HG03066 (cell line): Measurements from ENCODE around the gene CSNK2B.

Experiments
- ATAC-seq: cut with Tn5 transposase; IDR thresholded peaks from one replicate; pipeline ENCODE4 v1.9.1; 2021; ENCODE audit warnings: low read depth; ENCODE audit not compliant: unreplicated experiment

CSNK2B gene

GRCh38 chr6:31710523-31711219 lies 44.8 kb downstream of the CSNK2B start:
- ATAC-seq: no peak

GRCh38 chr6:31711233-31711632 lies 45.4 kb downstream of the CSNK2B start:
- no peak for ATAC-seq

- no peak for ATAC-seq
Measured at GRCh38 chr6:31712296-31712695, 46.4 kb downstream of the CSNK2B start.

- ATAC-seq: no peak
Measured at GRCh38 chr6:31713465-31713864, 47.6 kb downstream of the CSNK2B start.

- no peak for ATAC-seq
Measured at GRCh38 chr6:31713991-31714684, 48.3 kb downstream of the CSNK2B start.

GRCh38 chr6:31715022-31715958 lies 49.4 kb downstream of the CSNK2B start, which contains the start of gene LY6G6D:
LY6G6D (plus strand) TSS chr6:31715348; CDS start chr6:31715356, 8 bp downstream.
- no peak for ATAC-seq

- no peak for ATAC-seq
Measured at GRCh38 chr6:31717499-31718222, 51.8 kb downstream of the CSNK2B start.

- no peak for ATAC-seq
Measured at GRCh38 chr6:31718265-31718664, 52.4 kb downstream of the CSNK2B start.

GRCh38 chr6:31719001-31719400 lies 53.1 kb downstream of the CSNK2B start:
- no peak for ATAC-seq
